HEK293T (cell line): ENCODE measurements around the gene SRGAP1.

Source experiments
- CTCF ChIA-PET: fragments of 350-600 bp; formaldehyde crosslinking; extraction: SDS; loops from one replicate; lab custom pipeline; 2021; ENCODE audit warnings: antibody characterized with exemption, inconsistent platforms; lab: Yijun Ruan, JAX
- POLR2A ChIA-PET: fragments of 350-600 bp; formaldehyde crosslinking; extraction: SDS; loops from one replicate; lab custom pipeline; 2020; ENCODE audit warnings: antibody characterized with exemption, inconsistent platforms; lab: Yijun Ruan, JAX
- DNase-seq: peaks from one replicate; pipeline ENCODE4 v3.0.0; 2012; ENCODE audit warnings: mixed read lengths; ENCODE audit errors: extremely low spot score
- ARNT ChIP-seq: fragments of 450-650 bp; IDR thresholded peaks from 2 replicates; pipeline ENCODE4 v1.6.1; 2017; ENCODE audit warnings: mild to moderate bottlenecking
- BHLHE40 ChIP-seq: fragments of 450-650 bp; IDR thresholded peaks from 2 replicates; pipeline ENCODE4 v1.6.1; 2016; ENCODE audit warnings: mild to moderate bottlenecking, moderate library complexity, borderline replicate concordance
- CTBP1 ChIP-seq: fragments of 450-650 bp; IDR thresholded peaks from 2 replicates; pipeline ENCODE4 v1.6.1; 2016; ENCODE audit warnings: borderline replicate concordance
- ELF4 ChIP-seq: fragments of 450-650 bp; IDR thresholded peaks from 2 replicates; pipeline ENCODE4 v1.6.1; 2017; ENCODE audit warnings: antibody characterized with exemption
- FOXA1 ChIP-seq: fragments of 450-650 bp; IDR thresholded peaks from 2 replicates; pipeline ENCODE4 v1.6.1; 2016; ENCODE audit warnings: mild to moderate bottlenecking
- FOXK2 ChIP-seq: fragments of 450-650 bp; IDR thresholded peaks from 2 replicates; pipeline ENCODE4 v1.6.1; 2016; ENCODE audit warnings: mild to moderate bottlenecking
- FOXM1 ChIP-seq: fragments of 450-650 bp; IDR thresholded peaks from 2 replicates; pipeline ENCODE4 v1.6.1; 2017; ENCODE audit warnings: mild to moderate bottlenecking, borderline replicate concordance
- HDGF ChIP-seq: fragments of 450-650 bp; IDR thresholded peaks from 2 replicates; pipeline ENCODE4 v1.6.1; 2017; ENCODE audit warnings: antibody characterized with exemption, borderline replicate concordance
- L3MBTL2 ChIP-seq: fragments of 450-650 bp; conservative IDR thresholded peaks from 2 replicates; pipeline ENCODE4 v1.6.1; 2016; ENCODE audit warnings: mild to moderate bottlenecking
- LEF1 ChIP-seq: fragments of 450-650 bp; IDR thresholded peaks from 2 replicates; pipeline ENCODE4 v1.6.1; 2017; ENCODE audit warnings: mild to moderate bottlenecking, borderline replicate concordance
- NFRKB ChIP-seq: fragments of 450-650 bp; IDR thresholded peaks from 2 replicates; pipeline ENCODE4 v1.6.1; 2016; ENCODE audit warnings: mild to moderate bottlenecking, moderate library complexity
- PKNOX1 ChIP-seq: fragments of 450-650 bp; IDR thresholded peaks from 2 replicates; pipeline ENCODE4 v1.6.1; 2016
- SP1 ChIP-seq: fragments of 450-650 bp; IDR thresholded peaks from 2 replicates; pipeline ENCODE4 v1.6.1; 2017
- SUZ12 ChIP-seq: fragments of 450-650 bp; IDR thresholded peaks from 2 replicates; pipeline ENCODE4 v1.6.1; 2016; ENCODE audit warnings: mild to moderate bottlenecking
- TARDBP ChIP-seq: fragments of 450-650 bp; IDR thresholded peaks from 2 replicates; pipeline ENCODE4 v1.6.1; 2016
- ZNF384 ChIP-seq: fragments of 450-650 bp; IDR thresholded peaks from 2 replicates; pipeline ENCODE4 v1.6.1; 2016

Gene SRGAP1

DNA sequence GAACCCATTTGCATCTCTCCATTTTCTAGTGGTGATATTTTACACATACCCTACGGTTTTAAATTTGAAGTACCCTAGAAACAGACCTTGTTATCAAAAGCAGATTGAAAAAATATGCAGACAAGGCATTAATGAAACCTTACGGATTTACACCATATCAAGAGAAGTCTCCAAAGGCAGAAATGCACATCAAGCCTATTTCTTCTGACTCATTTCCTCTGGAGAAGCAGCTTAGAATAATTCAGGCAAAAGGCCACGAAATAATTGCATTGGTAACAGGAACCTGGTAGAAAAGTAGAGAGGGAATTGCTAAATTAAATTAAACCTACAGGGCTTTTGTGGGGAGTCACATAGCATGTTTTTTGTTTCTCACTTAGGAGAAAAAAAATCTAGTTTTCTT lies 342.9 kb downstream of the SRGAP1 start:
- no peak for TF ChIP-seq SUZ12
- TF ChIP-seq ZNF384: no peak
- no peak for TF ChIP-seq FOXK2
- no peak for TF ChIP-seq TARDBP
- no peak for TF ChIP-seq ELF4
- TF ChIP-seq LEF1: no peak
- TF ChIP-seq HDGF: no peak
- no peak for TF ChIP-seq ARNT
- no peak for TF ChIP-seq NFRKB
- no peak for TF ChIP-seq BHLHE40

DNA sequence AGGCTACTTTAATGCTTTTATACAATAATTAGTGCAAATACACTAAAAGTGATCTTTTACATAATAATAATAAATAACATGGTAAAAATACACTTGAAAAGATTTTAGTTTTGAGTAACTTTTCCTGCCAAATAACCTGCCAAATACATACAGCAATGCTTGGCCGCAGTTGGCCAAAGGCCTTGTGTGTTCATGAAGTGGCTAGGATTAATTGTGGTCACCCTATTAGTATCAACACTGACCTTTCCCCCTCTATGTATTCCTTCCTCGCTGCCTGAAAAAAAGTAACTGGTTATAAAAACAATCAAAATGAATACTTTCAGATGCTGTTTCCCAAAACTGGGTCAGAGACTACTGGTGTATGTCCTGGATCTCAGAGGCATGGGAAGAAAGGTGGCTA lies 343.3 kb downstream of the SRGAP1 start:
- no peak for DNase-seq
- POLR2A ChIA-PET: no interaction called here
- CTCF ChIA-PET: no interaction called here
- TF ChIP-seq PKNOX1: no peak
- no peak for TF ChIP-seq SP1
- TF ChIP-seq TARDBP: no peak
- no peak for TF ChIP-seq L3MBTL2
- TF ChIP-seq FOXA1: no peak
- no peak for TF ChIP-seq ELF4
- TF ChIP-seq ZNF384: no peak
- TF ChIP-seq FOXK2: no peak
- no peak for TF ChIP-seq HDGF
- TF ChIP-seq FOXM1: no peak
- TF ChIP-seq ARNT: no peak
- TF ChIP-seq SUZ12: no peak
- no peak for TF ChIP-seq LEF1
- no peak for TF ChIP-seq BHLHE40
- TF ChIP-seq CTBP1: no peak
- no peak for TF ChIP-seq NFRKB

More for the DNA sequence above, 342.9 kb downstream of the SRGAP1 start:
- no peak for DNase-seq
- ChIA-PET CTCF (no interaction called here), POLR2A (no interaction called here)

DNA sequence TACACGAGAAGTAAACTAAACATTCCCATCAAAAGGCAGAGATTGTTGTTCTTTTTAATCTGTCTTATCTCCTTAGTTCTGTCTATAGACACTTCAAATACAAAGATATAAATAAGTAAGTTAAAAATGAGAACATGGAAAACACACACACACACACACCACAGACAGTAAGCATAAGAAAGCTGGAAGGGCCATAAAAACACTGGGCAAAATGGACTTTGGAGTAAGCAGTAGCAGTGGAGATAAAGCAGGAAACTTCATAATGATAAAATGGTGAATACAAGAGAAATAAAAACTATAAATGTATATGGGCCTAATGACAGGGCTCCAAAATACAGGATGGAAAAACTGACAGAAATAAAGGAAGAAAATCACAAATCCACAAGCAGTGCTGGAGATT lies 345.0 kb downstream of the SRGAP1 start:
- POLR2A ChIA-PET: no interaction called here
- DNase-seq: no peak
- CTCF ChIA-PET: no interaction called here
- TF ChIP-seq FOXA1 (no peak), L3MBTL2 (no peak), FOXK2 (no peak), BHLHE40 (no peak), PKNOX1 (no peak), ELF4 (no peak), SP1 (no peak), TARDBP (no peak), HDGF (no peak), SUZ12 (no peak), ARNT (no peak), CTBP1 (no peak), ZNF384 (no peak), LEF1 (no peak), NFRKB (no peak), FOXM1 (no peak)

DNA sequence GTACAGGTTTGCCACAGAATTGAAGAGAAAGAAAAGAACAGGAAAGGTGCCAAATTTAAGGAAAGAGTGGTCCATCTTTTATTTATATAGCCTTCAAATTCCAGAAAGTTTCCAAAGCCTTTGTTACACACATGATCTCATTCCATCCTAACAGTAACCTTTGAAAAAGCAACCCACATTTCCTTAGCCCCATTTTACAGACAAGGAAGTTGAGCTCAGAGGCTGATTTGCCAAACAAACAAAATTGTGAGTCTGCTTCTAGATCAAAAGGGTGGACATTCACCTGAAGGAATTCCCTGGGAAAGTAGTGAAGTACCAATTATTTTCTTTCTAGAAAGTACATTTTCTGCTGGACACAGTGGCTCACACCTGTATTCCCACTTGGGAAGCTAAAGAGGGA lies 345.6 kb downstream of the SRGAP1 start:
- CTCF ChIA-PET: no interaction called here
- no peak for DNase-seq
- POLR2A ChIA-PET: no interaction called here
- TF ChIP-seq PKNOX1: no peak
- no peak for TF ChIP-seq SUZ12
- no peak for TF ChIP-seq ELF4
- TF ChIP-seq BHLHE40: no peak
- TF ChIP-seq TARDBP: no peak

DNA sequence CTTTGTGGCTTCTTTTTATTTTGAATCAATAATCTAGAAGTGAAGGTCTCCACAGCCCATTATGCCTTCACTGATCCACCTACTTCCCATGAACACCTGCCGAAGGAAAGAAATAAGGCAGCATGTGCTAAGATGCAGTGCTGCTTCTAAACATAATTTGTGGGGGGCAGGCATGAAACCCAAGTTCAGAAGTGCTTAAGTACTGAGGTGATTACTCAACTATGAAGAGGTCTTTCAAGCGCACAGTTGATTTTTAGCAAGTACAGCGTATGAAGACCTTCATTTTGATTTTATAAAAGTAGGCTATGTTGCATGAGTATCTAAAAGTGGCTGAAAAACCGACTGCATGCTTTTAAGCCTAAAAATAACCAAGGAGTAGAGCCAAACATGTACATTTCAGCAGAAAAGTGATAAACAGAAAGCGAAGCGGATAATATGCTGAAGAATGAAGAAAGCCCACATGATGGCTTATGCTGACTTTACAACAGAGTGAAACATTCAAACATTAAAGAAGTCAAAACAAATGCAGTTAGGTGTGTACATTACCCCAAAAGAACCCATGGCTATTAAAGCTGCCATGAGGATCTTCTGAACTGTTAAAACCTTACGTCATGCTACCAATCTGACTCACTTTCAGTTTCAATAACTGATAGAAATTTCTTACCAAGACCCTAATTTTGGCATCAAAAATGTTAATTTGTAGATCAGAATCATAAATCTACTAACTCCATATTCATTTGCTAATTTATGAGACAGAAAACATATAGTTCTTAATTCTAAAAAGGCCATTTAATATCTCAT lies 348.3 kb downstream of the SRGAP1 start:
- POLR2A ChIA-PET: no interaction called here
- no peak for DNase-seq
- CTCF ChIA-PET: no interaction called here
- TF ChIP-seq PKNOX1 (no peak), BHLHE40 (no peak), SUZ12 (no peak), ZNF384 (no peak), ELF4 (no peak), NFRKB (no peak), LEF1 (no peak), SP1 (no peak), HDGF (no peak), ARNT (no peak), FOXK2 (no peak)

DNA sequence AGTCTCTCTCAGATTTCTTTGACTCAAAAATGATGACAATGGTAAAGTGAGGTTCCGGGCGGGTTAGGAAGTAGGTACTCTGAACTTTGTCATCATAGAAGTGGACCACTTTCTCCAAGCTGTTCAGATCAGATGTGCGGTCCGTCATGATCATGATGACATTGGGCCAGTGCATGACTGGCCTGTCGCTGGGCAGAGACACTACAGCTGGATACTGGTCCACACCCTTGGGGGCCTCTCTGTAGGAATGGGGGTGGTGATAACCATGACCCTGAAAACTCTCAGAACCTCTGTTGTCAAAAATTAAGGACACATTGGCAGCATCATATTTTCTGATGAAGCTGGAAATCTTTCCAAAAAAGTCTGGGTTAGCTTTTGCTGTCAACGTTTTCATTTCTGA lies 349.4 kb downstream of the SRGAP1 start:
- DNase-seq: no peak
- ChIA-PET POLR2A (no interaction called here), CTCF (no interaction called here)
- TF ChIP-seq ZNF384 (no peak), FOXM1 (no peak), PKNOX1 (no peak), FOXK2 (no peak), HDGF (no peak), NFRKB (no peak), FOXA1 (no peak)
